ENCODE data around the gene GCAT.

Gene GCAT

DNA sequence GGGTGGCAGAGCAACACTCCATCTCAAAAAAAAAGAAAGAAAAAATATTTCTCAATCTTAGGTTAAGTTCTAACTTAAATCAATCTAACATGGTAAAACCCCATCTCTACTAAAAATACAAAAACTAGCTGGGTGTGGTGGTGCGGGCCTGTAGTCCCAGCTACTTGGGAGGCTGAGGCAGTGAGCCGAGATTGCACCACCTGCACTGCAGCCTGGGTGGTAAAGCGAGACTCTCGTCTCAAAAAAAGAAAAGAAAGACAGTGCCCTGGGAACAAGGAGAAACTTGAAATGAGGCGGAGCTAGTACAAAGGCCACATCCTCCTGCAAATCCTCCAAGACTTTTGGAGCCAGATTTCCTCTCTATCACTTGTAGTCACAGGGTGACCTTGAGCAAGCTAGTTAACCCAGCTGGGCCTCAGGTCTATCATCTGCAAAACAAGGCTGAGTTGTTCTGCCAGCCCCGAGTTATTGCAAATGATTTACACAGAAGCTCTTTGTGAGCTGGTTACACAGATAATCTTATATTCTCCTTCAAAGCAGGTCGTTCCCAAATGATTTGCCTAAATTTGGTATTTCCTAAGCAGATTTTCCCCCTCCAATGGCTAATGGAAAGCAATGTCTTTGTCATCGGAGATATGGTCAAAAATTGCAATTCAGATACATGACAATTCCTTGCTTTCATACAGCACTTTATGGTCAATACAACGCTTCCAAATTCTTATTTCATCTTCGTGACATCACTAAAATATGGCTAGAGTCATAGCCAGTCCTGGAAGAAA, 34.5 kb downstream of the GCAT start:
- no peak for DNase-seq (ENCODE audit: low spot score)

DNA sequence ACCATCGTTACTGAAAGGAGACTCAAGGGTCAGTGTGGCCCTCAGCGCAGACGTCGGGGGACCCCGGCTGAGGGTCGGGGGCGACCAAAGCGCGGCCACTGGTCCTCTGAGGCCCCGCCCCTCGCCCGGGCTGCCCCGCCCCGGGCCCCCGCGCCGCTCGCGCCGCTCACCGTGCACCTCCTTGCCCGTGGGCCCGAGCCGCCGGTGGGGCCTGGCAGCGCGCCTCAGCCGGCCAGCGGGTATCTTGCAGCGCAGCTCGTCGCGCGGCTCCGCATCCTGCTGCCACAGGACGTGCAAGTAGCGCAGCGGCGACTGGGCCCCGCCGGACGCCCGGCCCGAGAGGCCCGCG, 36.0 kb downstream of the GCAT start:
- peak; percentile 40 for DNase-seq (ENCODE audit: low spot score)

DNA sequence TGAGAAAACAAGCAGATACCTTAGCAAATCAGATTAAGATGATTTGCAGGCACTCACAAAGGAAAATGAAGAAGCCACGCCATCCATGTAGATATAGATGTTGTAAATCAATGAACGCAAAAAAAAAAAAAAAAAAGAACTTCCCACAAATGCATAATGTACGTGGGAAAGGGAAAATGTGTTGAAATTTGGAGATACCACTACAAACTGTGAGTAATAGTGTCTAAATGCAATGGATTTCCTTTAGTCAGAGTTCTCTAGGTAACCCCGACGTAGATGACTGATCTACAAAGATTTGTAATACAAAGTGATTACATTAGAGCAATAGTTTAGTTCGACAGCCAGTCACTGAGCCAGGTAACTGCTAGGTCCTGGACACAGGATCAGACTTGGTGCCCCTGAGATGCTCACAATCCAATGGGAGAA, 37.2 kb downstream of the GCAT start:
- DNase-seq (ENCODE audit: low spot score), result no peak

DNA sequence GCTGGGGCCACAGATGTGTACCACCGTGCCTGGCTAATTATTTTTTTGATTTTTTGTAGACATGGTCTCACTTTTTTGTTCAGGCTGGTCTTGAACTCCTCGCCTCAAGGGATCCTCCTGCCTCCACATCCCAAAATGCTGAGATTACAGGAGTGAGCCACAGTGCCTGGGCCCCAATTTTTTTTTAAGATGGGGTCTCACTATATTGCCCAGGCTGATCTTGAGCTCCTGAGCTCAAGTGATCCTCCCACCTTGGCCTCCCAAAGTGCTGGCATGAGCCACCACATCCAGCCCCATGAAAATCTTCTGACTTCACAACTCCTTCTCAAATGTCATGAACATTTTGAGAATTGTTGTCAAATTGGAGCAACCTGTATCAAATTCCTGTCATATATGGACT, 38.7 kb downstream of the GCAT start:
- DNase-seq (ENCODE audit: low spot score), result no peak

DNA sequence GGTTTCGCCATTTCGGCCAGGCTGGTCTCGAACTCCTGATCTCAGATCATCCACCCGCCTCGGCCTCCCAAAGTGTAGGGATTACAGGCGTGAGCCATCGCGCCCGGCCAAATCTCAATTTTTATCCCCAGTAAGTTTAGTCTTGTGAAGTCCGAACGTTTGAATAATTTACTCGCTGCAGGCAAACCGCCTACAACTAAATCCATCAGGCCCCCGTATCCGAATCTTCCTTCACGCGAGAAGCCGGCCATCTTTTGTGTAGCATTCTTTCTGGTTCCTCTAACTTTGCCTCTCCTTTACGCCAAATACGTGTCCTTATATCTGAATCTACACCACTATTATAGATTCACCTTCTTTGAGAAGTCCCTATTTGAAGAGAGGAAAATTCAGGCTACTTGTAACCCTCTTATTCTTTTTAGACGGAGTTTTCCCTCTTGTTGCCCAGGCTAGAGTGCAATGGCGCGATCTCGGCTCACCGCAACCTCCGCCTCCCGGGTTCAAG, 40.9 kb downstream of the GCAT start:
- no peak for DNase-seq (ENCODE audit: low spot score)

DNA sequence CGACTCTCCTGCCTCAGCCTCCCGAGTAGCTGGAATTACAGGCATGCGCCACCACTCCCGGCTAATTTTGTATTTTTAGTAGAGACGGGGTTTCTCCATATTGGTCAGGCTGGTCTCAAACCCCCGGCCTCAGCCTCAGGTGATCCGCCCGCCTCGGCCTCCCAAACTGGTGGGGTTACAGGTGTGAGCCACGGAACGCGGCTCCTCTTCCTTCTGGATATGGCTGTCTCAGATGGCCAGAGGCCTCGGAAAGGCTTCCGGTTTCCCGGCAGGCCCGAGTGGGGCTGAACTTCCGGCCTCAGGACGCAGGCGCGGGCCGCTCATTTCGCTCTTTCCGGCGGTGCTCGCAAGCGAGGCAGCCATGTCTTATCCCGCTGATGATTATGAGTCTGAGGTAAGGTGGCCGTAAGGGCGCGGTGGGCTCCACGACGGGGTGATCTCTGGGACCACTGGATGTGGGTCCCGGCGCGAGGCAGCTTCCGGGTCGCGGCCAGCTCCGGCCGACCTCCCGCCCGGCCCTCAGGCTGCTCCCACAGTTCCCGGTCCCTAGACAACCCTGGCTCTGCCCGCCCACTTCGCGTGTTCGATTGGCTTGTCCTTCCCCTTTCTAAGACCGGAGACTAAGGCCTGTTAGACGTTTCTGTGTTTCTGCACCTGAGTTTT, 41.5 kb downstream of the GCAT start, which contains the start of gene EIF3L:
Gene EIF3L (plus strand): TSS at position 331 of the 663 bp plus-strand sequence. CDS start 31 bp downstream, at position 362.
- peak; percentile 97 for DNase-seq (ENCODE audit: low spot score)

DNA sequence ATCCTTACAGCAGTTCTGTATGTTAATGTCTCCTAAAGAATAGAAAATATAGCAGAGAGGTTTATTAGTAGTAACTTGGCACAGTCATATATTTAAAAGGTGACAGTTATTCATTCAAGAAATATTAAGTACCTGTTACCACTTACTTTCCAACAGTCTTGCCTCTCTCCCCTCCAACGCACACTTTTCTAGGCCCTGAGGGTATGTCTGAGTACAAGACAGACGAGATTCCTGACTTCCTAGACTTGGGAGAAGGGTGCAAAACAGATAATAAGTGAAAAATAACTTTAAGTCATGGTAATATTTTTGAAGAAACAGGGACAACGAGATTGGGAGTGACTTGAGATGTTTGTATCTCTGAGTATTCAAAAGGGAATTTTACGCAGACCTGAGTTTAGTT, 43.1 kb downstream of the GCAT start:
- DNase-seq (ENCODE audit: low spot score), result no peak

DNA sequence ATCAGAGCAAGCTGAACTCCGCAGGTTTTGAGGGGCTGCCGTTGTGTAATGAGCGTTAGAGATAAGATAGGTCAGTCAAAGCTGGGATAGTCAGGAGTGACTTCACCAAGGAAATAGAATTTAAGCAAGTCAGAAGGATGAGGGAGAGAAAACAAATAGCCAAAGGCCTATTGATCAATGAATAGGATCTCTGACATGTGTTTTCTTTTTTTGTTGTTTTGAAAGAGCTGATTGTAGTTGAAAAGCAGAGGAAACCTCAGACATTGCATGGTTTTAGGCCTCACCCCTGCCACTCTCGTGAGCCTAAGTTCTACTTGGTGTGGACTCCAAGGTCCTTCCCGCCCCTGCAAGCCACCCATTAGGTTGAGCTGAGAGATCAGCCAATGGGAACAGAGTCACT, 44.7 kb downstream of the GCAT start:
- no peak for DNase-seq (ENCODE audit: low spot score)

DNA sequence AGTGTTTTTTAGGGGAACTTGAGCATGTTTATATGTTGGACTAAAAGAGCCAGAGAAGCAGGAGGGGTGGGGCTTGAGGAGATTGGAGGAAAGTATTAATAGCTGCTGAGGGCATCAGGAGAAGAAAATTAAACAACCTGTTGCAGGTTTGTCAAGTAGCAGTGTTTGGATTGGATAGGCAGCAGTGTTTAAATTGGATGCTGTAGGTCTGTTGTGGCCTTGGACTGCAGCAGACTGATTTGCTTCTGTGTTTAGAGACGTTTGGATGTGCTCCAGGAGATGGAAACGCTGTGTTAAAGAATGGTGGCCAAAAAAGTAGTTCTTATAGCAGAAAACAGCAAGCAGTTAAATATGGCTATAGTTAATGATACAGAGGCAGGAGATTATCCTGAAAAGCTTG, 47.2 kb downstream of the GCAT start:
- DNase-seq (ENCODE audit: low spot score), result no peak

DNA sequence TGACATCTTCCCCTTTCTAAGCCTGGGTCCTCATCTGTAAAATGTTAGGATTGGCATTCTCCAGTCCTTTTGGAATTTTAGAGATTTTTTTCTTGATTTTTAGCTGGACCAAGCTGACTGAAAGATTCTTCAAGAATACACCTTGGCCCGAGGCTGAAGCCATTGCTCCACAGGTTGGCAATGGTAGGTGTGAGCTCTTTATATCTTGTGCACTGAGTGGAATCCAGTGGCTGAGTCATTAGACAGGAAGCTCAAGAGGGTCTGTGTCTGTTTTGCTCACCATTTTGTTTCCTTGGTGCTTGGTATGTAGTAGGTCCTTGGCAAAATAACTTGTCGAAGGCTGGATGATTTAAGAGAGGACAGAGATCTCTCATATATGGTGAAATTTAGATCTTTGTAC, 47.7 kb downstream of the GCAT start:
- DNase-seq (ENCODE audit: low spot score), result no peak

DNA sequence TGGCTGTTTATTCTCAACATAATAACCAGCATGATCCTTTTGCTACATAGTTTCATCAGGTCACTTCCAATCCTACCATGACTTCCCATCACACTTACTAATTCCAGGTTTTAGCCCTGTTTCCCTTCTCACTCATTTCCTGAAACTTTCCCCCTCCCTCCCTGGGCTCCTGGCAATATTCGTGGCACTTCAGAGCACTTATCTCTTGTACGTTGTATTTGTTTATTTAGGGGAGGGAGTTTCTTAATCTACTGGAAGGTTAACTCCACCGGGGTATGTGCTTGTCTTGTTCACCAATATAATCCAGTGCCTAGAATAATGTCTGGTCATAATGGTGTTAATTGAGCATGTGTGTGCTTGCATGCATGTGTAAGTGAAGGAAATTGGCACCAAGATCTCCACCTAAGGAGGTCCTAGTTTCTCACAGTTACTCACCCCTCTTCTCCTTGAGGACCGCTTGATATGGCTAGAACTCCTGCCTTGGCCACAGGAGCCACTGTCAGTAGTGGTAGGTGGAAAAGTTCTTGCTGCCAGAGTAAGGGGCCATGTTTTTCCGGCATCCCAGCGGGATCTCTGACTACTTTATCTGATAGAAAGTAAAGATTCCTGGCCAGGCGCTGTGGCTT, 53.2 kb downstream of the GCAT start:
- no peak for DNase-seq (ENCODE audit: low spot score)

DNA sequence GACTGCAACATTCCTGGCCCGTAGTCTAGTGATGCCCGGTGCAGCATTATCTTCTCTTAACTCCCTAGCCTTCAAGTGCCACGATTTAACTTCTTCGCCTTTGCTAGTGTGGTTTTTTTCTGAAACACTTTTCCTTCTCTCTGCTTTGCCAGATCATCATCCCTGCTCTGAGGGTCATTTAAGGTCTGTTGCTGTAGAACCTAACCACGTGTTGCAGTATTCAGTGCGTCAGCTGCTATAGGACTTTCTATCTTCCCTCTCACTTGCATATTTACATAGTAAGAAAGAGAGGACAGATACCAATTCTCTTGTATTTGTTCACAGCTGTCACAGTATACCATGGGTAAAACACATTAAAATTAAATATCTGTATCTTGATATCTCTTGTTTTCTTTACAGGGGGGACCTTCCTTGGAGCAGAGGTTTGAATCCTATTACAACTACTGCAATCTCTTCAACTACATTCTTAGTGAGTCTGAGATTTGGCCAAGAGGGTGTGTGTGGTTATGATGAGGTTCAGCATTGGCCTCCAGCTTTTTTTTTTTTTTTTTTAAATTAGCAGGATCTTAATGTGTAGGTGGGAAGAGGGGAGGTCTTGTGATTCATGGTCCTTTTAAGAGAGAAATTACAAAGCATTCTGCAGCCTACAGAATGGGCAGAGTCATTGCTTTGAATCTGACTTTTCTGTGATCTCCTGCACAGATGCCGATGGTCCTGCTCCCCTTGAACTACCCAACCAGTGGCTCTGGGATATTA, 55.0 kb downstream of the GCAT start:
- DNase-seq (ENCODE audit: low spot score), result no peak

DNA sequence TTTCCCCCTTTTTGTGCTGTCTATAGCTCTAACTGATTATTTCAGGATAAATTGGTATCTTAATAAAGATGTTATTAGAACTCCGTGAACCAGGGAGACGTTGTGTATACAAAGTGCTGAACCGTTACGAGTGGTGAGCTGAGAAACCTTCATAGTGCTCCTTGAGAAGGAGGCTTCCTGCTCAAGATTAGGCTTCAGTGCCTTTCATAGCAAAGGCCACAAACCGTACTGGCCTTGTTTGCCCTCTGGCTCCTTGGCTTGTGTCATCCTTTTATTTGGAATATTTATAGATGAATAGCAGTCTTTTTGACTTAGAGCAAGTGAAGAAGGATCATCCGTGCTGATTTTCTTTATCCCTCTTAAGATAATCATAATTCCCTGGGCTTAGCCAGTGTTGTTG, 57.8 kb downstream of the GCAT start:
- no peak for DNase-seq (ENCODE audit: low spot score)
